Adrenal gland (tissue), 12 donors: Measurements from ENCODE around the gene TYMP. TPM values are rescaled to one million over a fixed set of nuclear protein-coding genes. Genes with fewer than 3 reads are reported as not detected.
A peak's percentile ranks its signal among the peaks of the same experiment; 100 is the strongest.

ENCODE experiments used
- DNase-seq, 7 donors: peaks; one replicate each; pipeline ENCODE4 v3.0.0-alpha.2; 2019 to 2020
- H3K27ac ChIP-seq, 5 donors: fragments of 200-600 bp; sonication (generic) in 4 of 5; 1 replicate in 3 of 5; 2 replicates in 2 of 5; pipeline versions ENCODE4 v1.5.1 to v1.8.0; 2016 to 2020; ENCODE audit warnings: mild to moderate bottlenecking in 1 of 5
- H3K27me3 ChIP-seq: fragments of 200-600 bp; 2 replicates; pipeline ENCODE4 v1.8.0; 2021
- H3K36me3 ChIP-seq, 2 donors: fragments of 200-600 bp; replicated peaks in 1 of 2; 1 replicate in 1 of 2; 2 replicates in 1 of 2; pipeline versions ENCODE4 v1.5.1 to v1.8.0; 2018 to 2022
- H3K4me1 ChIP-seq, 2 donors: fragments of 200-600 bp; replicated peaks in 1 of 2; 1 replicate in 1 of 2; 2 replicates in 1 of 2; pipeline versions ENCODE4 v1.5.1 to v1.8.0; 2018 to 2021
- H3K4me3 ChIP-seq, 4 donors: fragments of 200-600 bp; sonication (generic) in 3 of 4; one replicate each; pipeline ENCODE4 v1.5.1; 2016 to 2018
- H3K9me3 ChIP-seq, 3 donors: fragments of 200-600 bp; sonication (generic) in 1 of 3; replicated peaks in 1 of 3; 1 replicate in 2 of 3; 2 replicates in 1 of 3; pipeline versions ENCODE4 v1.5.1 to v1.8.0; 2016 to 2021
- POLR2A ChIP-seq, 2 donors: fragments of 450-650 bp; IDR thresholded peaks; one replicate each; pipeline ENCODE4 v1.6.1; 2017; ENCODE audit warnings: antibody characterized with exemption in 2 of 2, mild to moderate bottlenecking in 2 of 2, moderate library complexity in 1 of 2
- WGBS, 4 donors: extraction: QIAGEN DNeasy Blood & Tissue Kit in 2 of 4; methylation state at CpG; one replicate each; pipeline versions ENCODE4 v1.1.5 to v1.1.7; 2013 to 2017; 5-methylcytosine and 5-hydroxymethylcytosine counted together
- intact Hi-C, 2 donors: fragments of 100-400 bp; cut with DNase I; formaldehyde crosslinking; loops; one replicate each; pipeline versions ENCODE4 v1.14.1 to v1.15.0; 2022 to 2023
- polyA plus RNA-seq, 3 donors: library from polyadenylated mRNA; stranded (reverse); fragments of 200-250 nt in 2 of 3; fragments of 350-450 nt in 1 of 3; fragmentation: Illumina TruSeq in 1 of 3; extraction: RNeasy Lipid Tissue Mini Kit (QIAGEN cat#74804) in 1 of 3; gene quantifications; one replicate each; pipeline ENCODE4 v1.2.3, GENCODE V29; 2013 to 2014
- total RNA-seq, 9 donors: library from RNA; depleted of rRNA in 4 of 9; stranded (reverse); fragments of >200 nt in 4 of 9; fragments of 120-200 nt in 1 of 9; fragmentation: NEBNext Ultra II Directional in 1 of 9; extraction: Animal tissue kit (Norgen Biotek cat#: 25700) in 1 of 9; gene quantifications; one replicate each; pipeline versions ENCODE4 v1.1.0 to v1.2.4, GENCODE V29; 2013 to 2023
- TF ChIP-seq, protein P1 (sequence below), 6 experiments: fragments of 450-650 bp in 4 of 6; fragments of 200-600 bp in 2 of 6; sonication (generic) in 1 of 6; IDR thresholded peaks; 1 replicate in 5 of 6; 2 replicates in 1 of 6; pipeline versions ENCODE4 v1.5.1 to v1.8.0; 2016 to 2021; ENCODE audit warnings: antibody characterized with exemption in 6 of 6, mild to moderate bottlenecking in 2 of 6, moderate library complexity in 1 of 6
- donor health status: healthy with polysubstance abuse.
- donor health status: Bipolar disorder and iron deficiency.
- donor health status: DM: yes; HTN: yes; CAD: no.
- donor health status: DM: no; HTN: no; CAD: no.
- donor health status: DM: no; HTN: no; CAD: no.
- donor health status: DM: yes; HTN: yes; CAD: no.

TYMP gene
- total and polyA plus RNA-seq, 12 donors, result 1.9 to 152 (median 64.5) TPM

DNA sequence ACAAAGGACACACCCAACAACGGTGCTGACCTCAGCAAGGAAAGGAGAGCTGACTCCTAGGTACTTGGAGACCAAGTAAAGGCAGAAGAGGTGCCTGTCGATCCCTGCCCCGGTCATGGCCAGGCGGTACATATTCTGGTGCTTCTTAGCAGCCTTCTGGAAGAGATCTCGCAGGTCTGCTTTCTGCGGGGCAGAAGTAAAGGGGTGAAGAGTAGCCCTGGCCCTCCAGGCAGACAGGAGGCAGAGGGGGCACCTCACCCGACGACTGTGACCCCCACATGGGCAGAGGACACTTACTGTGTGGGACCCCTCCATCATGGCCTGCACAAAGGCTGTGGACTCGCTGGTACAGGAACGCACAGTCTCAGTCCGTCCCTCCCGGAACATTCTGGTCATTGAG, 41.0 kb upstream of the TYMP start:
- peaks cover 0 to 11% of the 10 kb centered on the region in 2 donors for H3K36me3 ChIP-seq
- intact Hi-C loops, result no loop called here
- no peak for TF ChIP-seq POLR2A (IDR thresholded peaks at IDR 0.05)
- TF ChIP-seq, protein P1, sequence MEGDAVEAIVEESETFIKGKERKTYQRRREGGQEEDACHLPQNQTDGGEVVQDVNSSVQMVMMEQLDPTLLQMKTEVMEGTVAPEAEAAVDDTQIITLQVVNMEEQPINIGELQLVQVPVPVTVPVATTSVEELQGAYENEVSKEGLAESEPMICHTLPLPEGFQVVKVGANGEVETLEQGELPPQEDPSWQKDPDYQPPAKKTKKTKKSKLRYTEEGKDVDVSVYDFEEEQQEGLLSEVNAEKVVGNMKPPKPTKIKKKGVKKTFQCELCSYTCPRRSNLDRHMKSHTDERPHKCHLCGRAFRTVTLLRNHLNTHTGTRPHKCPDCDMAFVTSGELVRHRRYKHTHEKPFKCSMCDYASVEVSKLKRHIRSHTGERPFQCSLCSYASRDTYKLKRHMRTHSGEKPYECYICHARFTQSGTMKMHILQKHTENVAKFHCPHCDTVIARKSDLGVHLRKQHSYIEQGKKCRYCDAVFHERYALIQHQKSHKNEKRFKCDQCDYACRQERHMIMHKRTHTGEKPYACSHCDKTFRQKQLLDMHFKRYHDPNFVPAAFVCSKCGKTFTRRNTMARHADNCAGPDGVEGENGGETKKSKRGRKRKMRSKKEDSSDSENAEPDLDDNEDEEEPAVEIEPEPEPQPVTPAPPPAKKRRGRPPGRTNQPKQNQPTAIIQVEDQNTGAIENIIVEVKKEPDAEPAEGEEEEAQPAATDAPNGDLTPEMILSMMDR (IDR thresholded peaks at IDR 0.05), result no peak
- DNase-seq, result peak in 1 of 7 donors; percentile 7
- H3K27ac ChIP-seq, result no peak overlapping the region
- no peaks in the 10 kb centered on the region for H3K9me3 ChIP-seq
- H3K27me3 ChIP-seq, result no peaks in the 10 kb centered on the region
- 90 to 100% (median 92%) methylated on average over 1 to 12 of the region's 12 CpGs for WGBS, 4 donors
- no peaks in the 10 kb centered on the region for H3K4me1 ChIP-seq
- no peak overlapping the region for H3K4me3 ChIP-seq

GRCh38 chr22:50569896-50570535, 40.2 kb upstream of the TYMP start:
- DNase-seq, result peak in 2 of 7 donors; percentile 3 to 11
- Histone ChIP-seq H3K36me3 (peaks cover 0 to 11% of the 10 kb centered on the region in 2 donors), H3K4me1 (no peaks in the 10 kb centered on the region), H3K27me3 (no peaks in the 10 kb centered on the region), H3K9me3 (no peaks in the 10 kb centered on the region), H3K4me3 (no peak overlapping the region), H3K27ac (no peak overlapping the region)
- WGBS, 4 donors, result 85 to 93% (median 90%) methylated on average over 3 to 13 of the region's 13 CpGs
- intact Hi-C loops, result no loop called here
- TF ChIP-seq POLR2A (IDR thresholded peaks at IDR 0.05), result no peak
- TF ChIP-seq, protein P1 (IDR thresholded peaks at IDR 0.05), result no peak

DNA sequence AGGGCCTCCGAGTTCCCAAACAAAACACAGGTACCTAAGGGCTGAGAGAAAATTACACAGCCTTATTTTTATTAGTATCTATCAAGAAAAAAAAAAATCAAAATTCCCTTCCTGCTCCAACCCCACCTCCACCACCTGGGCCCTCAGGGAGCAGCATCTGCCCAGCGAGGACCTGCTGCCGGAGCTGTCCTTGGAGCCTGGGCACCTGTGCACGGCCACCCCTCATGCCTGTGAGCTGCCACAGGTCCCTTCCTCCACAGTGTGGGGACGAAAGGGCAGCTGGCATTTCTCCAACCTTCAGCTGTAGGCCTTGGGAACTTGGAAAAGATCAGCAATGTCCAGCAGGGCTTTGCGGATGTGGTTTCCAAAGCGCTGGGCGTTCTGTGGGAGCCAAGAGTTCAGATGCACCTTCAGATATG, 39.2 kb upstream of the TYMP start:
- H3K4me3 ChIP-seq, result no peak overlapping the region
- intact Hi-C loops, result no loop called here
- peak in 3 of 7 donors; percentile 15 to 23 (median 15) for DNase-seq
- peaks cover 0 to 11% of the 10 kb centered on the region in 2 donors for H3K36me3 ChIP-seq
- 83 to 100% (median 84%) methylated on average over 4 to 8 of the region's 8 CpGs for WGBS, 4 donors
- H3K4me1 ChIP-seq, result no peaks in the 10 kb centered on the region
- no peak overlapping the region for H3K27ac ChIP-seq
- TF ChIP-seq, protein P1 (IDR thresholded peaks at IDR 0.05), result no peak
- TF ChIP-seq POLR2A (IDR thresholded peaks at IDR 0.05), result no peak
- no peaks in the 10 kb centered on the region for H3K9me3 ChIP-seq
- H3K27me3 ChIP-seq, result no peaks in the 10 kb centered on the region

- intact Hi-C loops, result no loop called here
- WGBS, 4 donors, result 91 to 96% (median 92%) methylated on average over 6 to 7 of the region's 7 CpGs
- no peak for TF ChIP-seq POLR2A (IDR thresholded peaks at IDR 0.05)
- TF ChIP-seq, protein P1 (IDR thresholded peaks at IDR 0.05), result no peak
Measured at GRCh38 chr22:50568626-50569025, 38.8 kb upstream of the TYMP start.

More at GRCh38 chr22:50568626-50569025, 38.8 kb upstream of the TYMP start:
- H3K4me3 ChIP-seq, result no peak overlapping the region
- H3K36me3 ChIP-seq, result peaks cover 0 to 11% of the 10 kb centered on the region in 2 donors
- no peak overlapping the region for H3K27ac ChIP-seq
- peak in 1 of 7 donors; percentile 7 for DNase-seq
- no peaks in the 10 kb centered on the region for H3K27me3 ChIP-seq
- no peaks in the 10 kb centered on the region for H3K9me3 ChIP-seq
- peaks cover 0 to 3% of the 10 kb centered on the region in 2 donors for H3K4me1 ChIP-seq
